ENCODE measurements around the gene GNG12.

GRCh38 chr1:67717876-67718275 lies 115.4 kb downstream of the GNG12 start:
- no peak for TF ChIP-seq KAT7 (CRISPR knock-in tag; IDR thresholded peaks at IDR 0.05; ENCODE audit: borderline replicate concordance)
- no peak for TF ChIP-seq CUX1 (CRISPR knock-in tag; IDR thresholded peaks at IDR 0.05)
- 0 out of 2 replicates have a peak, but pooled peaks have one; percentile 30 for TF ChIP-seq MAX (CRISPR knock-in tag; IDR thresholded peaks at IDR 0.05)

All from K562 (cell line).